Measurements from ENCODE around the gene SYMPK.

SYMPK gene

GRCh38 chr19:45866400-45867176, 3.6 kb upstream of the SYMPK start:
- DNase-seq (ENCODE audit: low spot score), result no peak

- no peak for DNase-seq (ENCODE audit: low spot score)
Measured at GRCh38 chr19:45865269-45865948, 2.5 kb upstream of the SYMPK start.

GRCh38 chr19:45864629-45865082, 1.7 kb upstream of the SYMPK start:
- no peak for DNase-seq (ENCODE audit: low spot score)

- peak; percentile 35 for DNase-seq (ENCODE audit: low spot score)
Measured at GRCh38 chr19:45863840-45864628, 1.1 kb upstream of the SYMPK start, which contains the start of gene FOXA3. FOXA3 (plus strand) TSS chr19:45864326; CDS start chr19:45864457, 131 bp downstream.

- DNase-seq (ENCODE audit: low spot score), result no peak
Measured at GRCh38 chr19:45863335-45863839, 440 bp upstream of the SYMPK start.

GRCh38 chr19:45862271-45862563, 730 bp downstream of the SYMPK start:
- peak; percentile 76 for DNase-seq (ENCODE audit: low spot score)

GRCh38 chr19:45860359-45861259, 2.3 kb downstream of the SYMPK start:
- no peak for DNase-seq (ENCODE audit: low spot score)

GRCh38 chr19:45854167-45854778, 8.7 kb downstream of the SYMPK start:
- no peak for DNase-seq (ENCODE audit: low spot score)

GRCh38 chr19:45852983-45853382, 10.0 kb downstream of the SYMPK start:
- no peak for DNase-seq (ENCODE audit: low spot score)

GRCh38 chr19:45852145-45852750, 10.7 kb downstream of the SYMPK start:
- DNase-seq (ENCODE audit: low spot score), result no peak

GRCh38 chr19:45848922-45849321, 14.0 kb downstream of the SYMPK start:
- DNase-seq (ENCODE audit: low spot score), result no peak

- no peak for DNase-seq (ENCODE audit: low spot score)
Measured at GRCh38 chr19:45847663-45848062, 15.3 kb downstream of the SYMPK start.

- no peak for DNase-seq (ENCODE audit: low spot score)
Measured at GRCh38 chr19:45842198-45842597, 20.7 kb downstream of the SYMPK start.

GRCh38 chr19:45834970-45835369, 28.0 kb downstream of the SYMPK start:
- DNase-seq (ENCODE audit: low spot score), result no peak

- no peak for DNase-seq (ENCODE audit: low spot score)
Measured at GRCh38 chr19:45828945-45829344, 34.0 kb downstream of the SYMPK start.

GRCh38 chr19:45828523-45828922, 34.4 kb downstream of the SYMPK start:
- DNase-seq (ENCODE audit: low spot score), result no peak

- DNase-seq (ENCODE audit: low spot score), result no peak
Measured at GRCh38 chr19:45827459-45828093, 35.4 kb downstream of the SYMPK start.

- DNase-seq (ENCODE audit: low spot score), result no peak
Measured at GRCh38 chr19:45826934-45827333, 36.0 kb downstream of the SYMPK start.

- DNase-seq (ENCODE audit: low spot score), result no peak
Measured at GRCh38 chr19:45825917-45826893, 36.7 kb downstream of the SYMPK start.
